Activated CD8-positive, alpha-beta memory T cell treated with anti-CD3 and anti-CD28 coated beads, Interleukin-2, amount 50 U/mL, for 24 hours (primary cell): Measurements from ENCODE around the gene RBX1.
"Not testable (repeated sequence)": the region's sequence is repeated elsewhere in the genome, so short reads cannot be mapped to it uniquely, and the experiment has no call there.

Source experiments
- DNase-seq: peaks from one replicate; pipeline ENCODE4 v3.0.0-alpha.2; 2020; ENCODE audit errors: extremely low read depth

RBX1 gene

GRCh38 chr22:40972587-40972986 lies 21.4 kb downstream of the RBX1 start:
- DNase-seq, result no peak

GRCh38 chr22:40973144-40973543 lies 22.0 kb downstream of the RBX1 start:
- no peak for DNase-seq

DNA sequence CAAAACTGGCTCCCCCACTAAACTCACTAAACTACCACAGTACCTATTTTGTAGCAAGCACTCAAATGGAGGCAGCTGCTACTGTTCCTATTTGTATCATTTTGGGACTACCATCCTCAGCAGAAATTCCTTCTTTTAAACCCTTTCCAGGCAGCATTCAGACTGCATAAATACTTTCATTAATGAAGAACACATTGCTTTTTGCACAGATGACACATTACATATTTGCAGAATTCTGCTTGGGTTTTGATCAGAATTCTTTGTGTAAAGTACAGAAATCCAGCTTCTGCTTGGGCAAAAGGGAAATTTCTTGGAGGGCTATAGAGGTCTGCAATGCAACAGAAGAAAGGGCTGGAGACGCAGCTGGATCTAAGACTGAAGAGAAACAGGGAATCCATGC lies 24.2 kb downstream of the RBX1 start:
- DNase-seq, result no peak

DNA sequence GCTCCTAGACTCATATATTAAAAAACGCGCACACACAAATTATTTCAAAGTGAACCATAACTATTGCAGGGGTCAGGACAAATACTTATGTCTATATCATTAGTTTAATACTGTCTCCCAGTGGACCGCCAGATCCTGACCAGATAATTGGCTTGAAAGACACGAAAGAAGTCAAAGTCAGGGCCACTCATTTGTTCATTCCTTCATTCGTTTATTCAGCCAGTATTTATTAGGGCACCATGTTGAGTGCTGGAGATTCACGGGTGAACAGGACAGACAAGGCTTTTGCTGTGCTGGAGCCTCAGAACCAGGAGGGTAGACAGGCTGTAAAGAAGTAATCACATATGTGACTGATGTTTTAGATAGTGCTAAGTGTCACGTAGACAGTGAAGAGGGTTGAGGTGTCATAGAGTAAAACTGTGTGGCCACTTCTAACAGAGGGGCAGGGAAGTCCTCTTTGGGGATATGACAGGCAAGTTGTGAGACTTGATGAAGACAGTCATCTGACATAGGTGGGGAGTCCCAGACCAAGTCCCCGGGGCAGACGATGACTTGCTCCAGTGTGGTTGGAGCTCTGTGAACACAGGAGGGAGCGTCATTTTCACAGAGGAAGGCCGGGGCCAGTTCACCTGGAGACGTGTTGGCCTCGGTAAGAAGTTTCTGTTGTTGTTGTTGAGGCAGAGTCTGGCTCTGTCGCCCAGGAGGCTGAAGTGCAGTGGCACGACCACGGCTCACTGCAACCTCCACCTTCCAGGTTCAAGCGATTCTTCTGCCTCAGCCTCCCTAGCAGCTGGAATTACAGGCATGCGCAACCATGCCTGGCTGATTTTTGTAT lies 25.9 kb downstream of the RBX1 start:
- no peak for DNase-seq

DNA sequence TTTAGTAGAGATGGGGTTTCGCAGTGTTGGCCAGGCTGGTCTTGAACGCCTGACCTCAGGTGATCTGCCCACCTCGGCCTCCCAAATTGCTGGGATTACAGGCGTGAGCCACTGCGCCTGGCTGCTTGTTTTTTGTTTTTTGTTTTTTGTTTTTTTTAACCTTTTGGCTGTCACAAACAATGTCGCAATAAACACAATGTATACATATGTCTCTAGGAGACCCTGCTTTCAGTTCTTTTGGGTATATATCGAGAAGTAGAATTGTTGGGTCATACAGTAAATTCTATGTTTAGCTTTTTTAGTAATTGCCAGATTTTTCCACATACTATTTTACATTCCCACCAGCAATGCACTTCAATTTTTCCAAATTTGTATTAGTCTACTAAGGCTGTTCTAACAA lies 28.0 kb downstream of the RBX1 start:
- DNase-seq, result no peak

DNA sequence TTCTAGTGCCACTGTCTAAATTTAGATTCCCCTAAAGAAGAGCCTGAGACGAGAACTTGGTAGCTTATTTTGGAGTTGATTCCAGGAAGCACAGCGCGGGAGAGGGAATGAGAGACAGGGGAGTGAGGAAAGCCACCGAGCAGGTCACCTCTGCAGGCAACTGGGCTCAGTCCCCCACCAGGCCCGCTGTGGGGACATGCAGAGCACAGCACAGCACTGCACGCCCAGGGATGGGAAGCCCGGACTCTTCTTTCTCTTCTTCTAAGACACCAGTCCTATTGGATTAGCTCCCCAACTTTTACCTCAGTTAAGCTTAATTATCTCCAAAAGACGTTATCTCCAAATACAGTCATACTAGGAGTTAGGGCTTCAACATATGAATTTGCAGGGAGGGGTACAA lies 28.7 kb downstream of the RBX1 start:
- DNase-seq, result no peak

- DNase-seq, result no peak
Measured at GRCh38 chr22:40982482-40983385, 31.6 kb downstream of the RBX1 start.

- no peak for DNase-seq
Measured at GRCh38 chr22:40991298-40991697, 40.1 kb downstream of the RBX1 start.

DNA sequence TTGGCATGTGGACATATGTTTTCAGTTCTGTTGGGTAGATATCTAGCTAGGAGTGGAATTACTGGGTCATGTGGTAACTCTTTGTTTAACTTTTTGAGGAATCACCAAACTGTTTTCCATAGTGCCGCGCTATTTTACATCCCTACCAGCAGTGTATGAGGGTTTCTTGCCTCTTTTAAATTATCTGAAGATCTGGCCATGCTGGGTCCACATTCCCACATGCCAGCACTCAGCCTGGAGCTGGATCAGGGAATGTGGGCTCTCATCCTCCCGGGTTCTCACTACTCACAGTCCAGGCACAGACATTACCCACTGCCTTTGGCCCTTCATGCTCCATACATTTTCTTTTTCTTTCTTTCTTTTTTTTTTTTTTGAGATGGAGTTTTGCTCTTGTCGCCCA lies 44.6 kb downstream of the RBX1 start:
- DNase-seq, result no peak

GRCh38 chr22:40997520-40997919 lies 46.3 kb downstream of the RBX1 start:
- no peak for DNase-seq

DNA sequence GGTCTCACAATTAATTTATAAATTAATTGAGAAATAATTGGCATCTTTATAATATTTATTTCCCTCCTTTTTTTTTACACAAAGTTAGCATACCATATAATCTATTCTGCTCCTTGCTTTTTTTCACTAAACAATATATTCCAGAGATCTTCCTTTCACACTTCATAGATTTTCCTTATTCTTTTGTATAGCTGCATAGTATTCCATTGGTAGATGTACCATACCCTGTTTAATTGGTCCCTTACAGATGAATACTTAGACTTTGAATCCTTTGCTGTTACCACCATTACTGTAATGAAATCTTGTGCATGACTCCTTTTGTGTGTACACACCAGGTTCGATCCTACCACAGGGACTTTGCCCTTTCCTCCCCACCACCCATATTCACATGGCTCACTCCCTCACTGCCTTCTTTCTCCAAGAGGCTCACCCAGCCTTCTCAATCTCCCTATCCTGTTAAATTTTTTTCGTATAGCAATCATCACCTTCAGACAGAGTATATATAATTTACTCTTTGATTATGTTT lies 48.9 kb downstream of the RBX1 start:
- DNase-seq, result no peak

GRCh38 chr22:41000941-41001721 lies 50.0 kb downstream of the RBX1 start:
- no peak for DNase-seq

DNA sequence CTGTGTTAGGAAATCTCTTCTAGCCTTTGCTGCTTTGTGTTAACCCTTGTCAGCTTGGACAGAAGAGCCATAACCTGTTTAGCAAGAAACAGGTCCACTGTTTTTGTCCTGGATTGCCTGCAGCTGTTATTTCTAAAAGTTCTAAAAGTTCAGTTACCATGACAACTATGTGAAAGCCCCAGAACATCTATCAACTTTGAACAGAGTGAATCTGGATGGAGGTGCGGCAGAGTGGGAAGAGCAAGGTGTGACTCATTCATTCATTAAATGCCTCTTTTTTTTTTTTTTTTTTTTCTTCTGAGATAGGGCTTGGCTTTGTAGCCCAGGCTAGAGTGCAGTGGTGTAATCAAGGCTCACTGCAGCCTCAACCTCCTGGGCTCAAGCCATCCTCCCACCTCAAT lies 50.5 kb downstream of the RBX1 start:
- DNase-seq, result no peak

- DNase-seq, result not testable (repeated sequence)
Measured at GRCh38 chr22:41002386-41002785, 51.2 kb downstream of the RBX1 start.

DNA sequence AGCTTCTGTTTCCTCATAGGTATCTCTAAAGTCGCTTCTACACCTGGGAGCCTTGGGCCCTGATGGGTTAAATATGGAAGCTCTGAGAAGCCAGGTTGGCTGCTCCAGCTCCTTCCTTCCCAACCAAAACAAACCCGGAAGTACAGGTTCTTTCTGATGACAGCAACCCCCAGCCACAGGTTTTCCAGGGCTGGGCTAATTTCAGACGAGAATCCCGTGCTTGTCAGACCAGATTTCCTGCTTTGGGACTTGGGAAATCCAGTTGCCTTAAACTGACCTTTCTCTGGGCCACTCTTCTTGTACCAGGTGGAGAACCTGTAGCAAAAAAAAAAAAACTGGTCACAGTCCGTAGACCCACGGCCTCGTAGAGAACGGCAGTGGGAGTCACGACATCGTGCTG lies 51.9 kb downstream of the RBX1 start:
- no peak for DNase-seq

GRCh38 chr22:41003976-41004375 lies 52.8 kb downstream of the RBX1 start:
- no peak for DNase-seq

- no peak for DNase-seq
Measured at GRCh38 chr22:41009222-41009948, 58.2 kb downstream of the RBX1 start.

DNA sequence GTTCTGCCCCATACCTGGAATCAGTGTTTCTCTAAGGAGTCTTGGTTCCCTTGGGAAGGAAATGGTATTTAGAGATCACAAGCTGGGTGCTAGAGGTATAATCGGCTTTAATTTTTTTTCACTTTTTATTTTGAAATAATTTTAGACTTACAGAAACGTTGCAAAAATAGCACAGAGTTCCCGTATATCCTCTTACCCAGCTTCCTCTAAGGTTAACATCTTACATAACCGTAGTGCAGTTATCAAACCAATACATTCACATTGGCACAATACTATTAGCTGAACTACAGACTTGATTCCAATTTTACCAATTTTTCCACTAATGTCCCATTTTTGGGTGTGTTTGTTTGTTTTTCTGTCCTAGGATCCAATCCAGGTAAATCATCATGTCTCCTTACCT lies 63.8 kb downstream of the RBX1 start:
- no peak for DNase-seq

GRCh38 chr22:41021061-41021612 lies 70.0 kb downstream of the RBX1 start:
- no peak for DNase-seq

DNA sequence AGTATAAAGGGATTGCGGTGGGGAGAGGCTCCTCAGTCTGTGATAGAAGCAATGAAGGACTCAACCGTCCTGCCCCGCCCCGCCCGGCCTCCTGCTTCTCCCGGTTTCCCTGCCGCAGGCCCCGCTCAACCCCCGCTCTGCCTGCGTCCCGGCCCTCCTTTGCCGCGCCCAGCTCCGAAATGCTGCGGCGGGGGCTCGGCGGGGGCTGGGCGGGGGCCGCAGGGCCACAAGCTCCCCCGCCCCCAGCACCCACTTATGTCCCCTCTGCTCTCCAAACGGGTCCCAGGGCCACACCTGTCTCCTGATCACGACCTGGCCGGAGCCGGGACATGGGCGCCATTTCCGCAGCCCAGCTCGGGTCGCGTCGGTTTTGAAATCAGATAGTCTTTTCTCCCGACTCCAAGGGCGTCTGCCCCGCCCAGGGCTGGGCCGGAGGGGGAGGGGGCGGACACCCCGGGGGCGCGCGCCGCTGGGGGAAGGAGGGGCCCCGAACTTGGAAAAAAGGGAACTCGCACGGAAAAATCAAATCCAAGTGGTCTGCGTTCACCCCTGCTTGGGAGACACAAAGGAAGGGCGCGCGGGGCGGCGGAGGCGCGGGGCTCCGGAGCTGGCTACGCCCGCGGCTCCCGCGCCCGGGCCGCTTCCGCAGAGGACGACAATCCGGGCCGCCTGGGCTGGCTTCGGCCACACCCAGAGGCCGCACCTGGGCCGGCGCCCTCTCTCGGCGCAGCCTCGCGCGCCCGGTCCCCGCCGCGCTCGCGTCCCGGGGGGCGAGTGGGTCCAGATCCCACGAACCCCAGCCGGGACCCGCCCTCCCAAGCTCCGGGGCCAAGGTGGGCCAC lies 70.7 kb downstream of the RBX1 start:
- no peak for DNase-seq
